IMR-90 (cell line): Measurements from ENCODE around the gene NABP1. TPM values are rescaled to one million over a fixed set of nuclear protein-coding genes. Genes with fewer than 3 reads are reported as not detected.
A peak's percentile ranks its signal among the peaks of the same experiment; 100 is the strongest.

Experiments
- ATAC-seq: fragments of 200-7000 bp; cut with Tn5 transposase; 2 replicates; pipeline ENCODE4 v1.9.1; 2020; ENCODE audit warnings: low read depth, mild to moderate bottlenecking, moderate library complexity
- BruUV-seq: library from RNA; stranded (reverse); fragments of 400-500 nt; replicated peaks from 2 replicates; lab custom pipeline; 2021; lab: Mats Ljungman, UMichigan
- CTCF ChIA-PET: fragments of 300-600 bp; formaldehyde crosslinking; extraction: SDS; loops from one replicate; lab custom pipeline; 2021; ENCODE audit warnings: antibody characterized with exemption; lab: Yijun Ruan, JAX
- POLR2A ChIA-PET: fragments of 300-600 bp; sonication (Branson Sonifier 250); formaldehyde crosslinking; loops from one replicate; lab custom pipeline; 2022; ENCODE audit warnings: antibody characterized with exemption; ENCODE audit not compliant: unreplicated experiment; lab: Charles Lee
- DNase-seq: peaks from one replicate; pipeline ENCODE4 v3.0.0; 2013
- H2AFZ ChIP-seq: replicated peaks from 2 replicates; pipeline ENCODE3; 2013; ENCODE audit warnings: low read length, mild to moderate bottlenecking; ENCODE audit not compliant: poor library complexity
- H2AK5ac ChIP-seq: 2 replicates; pipeline ENCODE4 v1.6.1; 2013; ENCODE audit warnings: low read depth, low read length, inconsistent platforms
- H2AK9ac ChIP-seq: replicated peaks from 2 replicates; pipeline ENCODE3; 2013; ENCODE audit warnings: mild to moderate bottlenecking, low read depth, low read length, moderate library complexity; ENCODE audit not compliant: poor library complexity
- H2BK120ac ChIP-seq: 2 replicates; pipeline ENCODE4 v1.6.1; 2013; ENCODE audit warnings: low read depth, low read length, inconsistent platforms
- H2BK15ac ChIP-seq: 3 replicates; pipeline ENCODE4 v1.6.1; 2013; ENCODE audit warnings: low read depth, low read length, inconsistent platforms
- H2BK20ac ChIP-seq: 2 replicates; pipeline ENCODE4 v1.6.1; 2013; ENCODE audit warnings: low read depth, mild to moderate bottlenecking, inconsistent platforms, low read length, moderate library complexity
- H2BK5ac ChIP-seq: 2 replicates; pipeline ENCODE4 v1.6.1; 2013; ENCODE audit warnings: mild to moderate bottlenecking, low read depth, low read length, inconsistent platforms; ENCODE audit not compliant: poor library complexity, severe bottlenecking
- H3K14ac ChIP-seq: replicated peaks from 2 replicates; pipeline ENCODE4 v1.6.1; 2013; ENCODE audit warnings: low read depth, low read length, inconsistent platforms
- H3K18ac ChIP-seq: 2 replicates; pipeline ENCODE4 v1.6.1; 2013; ENCODE audit warnings: low read depth, low read length, control low read depth
- H3K23ac ChIP-seq: 2 replicates; pipeline ENCODE4 v1.6.1; 2013; ENCODE audit warnings: low read depth, low read length, inconsistent platforms
- H3K27ac ChIP-seq: 2 replicates; pipeline ENCODE4 v1.5.1; 2013; ENCODE audit warnings: mild to moderate bottlenecking, control low read depth, low read length; ENCODE audit not compliant: insufficient read depth
- H3K27me3 ChIP-seq: 2 replicates; pipeline ENCODE4 v1.6.1; 2013; ENCODE audit warnings: low read length; ENCODE audit not compliant: control insufficient read depth, insufficient read depth
- H3K36me3 ChIP-seq: 2 replicates; pipeline ENCODE4 v1.6.1; 2013; ENCODE audit warnings: low read length, mixed read lengths; ENCODE audit not compliant: control insufficient read depth, insufficient read depth
- H3K4ac ChIP-seq: 2 replicates; pipeline ENCODE4 v1.6.1; 2013; ENCODE audit warnings: low read depth, low read length, inconsistent platforms
- H3K4me1 ChIP-seq: 2 replicates; pipeline ENCODE4 v1.6.1; 2013; ENCODE audit warnings: low read length, mixed read lengths; ENCODE audit not compliant: control insufficient read depth, insufficient read depth
- H3K4me2 ChIP-seq: 2 replicates; pipeline ENCODE4 v1.6.1; 2013; ENCODE audit warnings: low read depth, mild to moderate bottlenecking, control low read depth, low read length, moderate library complexity
- H3K4me3 ChIP-seq: 2 replicates; pipeline ENCODE4 v1.5.1; 2013; ENCODE audit warnings: low read depth, mild to moderate bottlenecking, control low read depth, low read length, moderate library complexity; ENCODE audit not compliant: insufficient read depth
- H3K56ac ChIP-seq: 2 replicates; pipeline ENCODE4 v1.6.1; 2013; ENCODE audit warnings: low read length, inconsistent platforms; ENCODE audit not compliant: insufficient read depth; ENCODE audit errors: extremely low read depth
- H3K79me1 ChIP-seq, 2 experiments: 2 replicates each; pipeline ENCODE4 v1.6.1; 2013; ENCODE audit warnings: low read length in 2 of 2, inconsistent platforms in 1 of 2, low read depth in 1 of 2
- H3K9ac ChIP-seq: 2 replicates; pipeline ENCODE4 v1.6.1; 2013; ENCODE audit warnings: low read depth, low read length, control low read depth
- H3K9me1 ChIP-seq: 2 replicates; pipeline ENCODE4 v1.6.1; 2013; ENCODE audit warnings: low read length, inconsistent platforms; ENCODE audit not compliant: insufficient read depth
- H3K9me3 ChIP-seq: 2 replicates; pipeline ENCODE4 v1.6.1; 2013; ENCODE audit warnings: low read length; ENCODE audit not compliant: control insufficient read depth, insufficient read depth
- H4K20me1 ChIP-seq: 2 replicates; pipeline ENCODE4 v1.6.1; 2013; ENCODE audit warnings: low read length, inconsistent platforms; ENCODE audit not compliant: insufficient read depth
- H4K5ac ChIP-seq: 2 replicates; pipeline ENCODE4 v1.6.1; 2013; ENCODE audit warnings: mild to moderate bottlenecking, low read depth, low read length, control low read depth
- H4K8ac ChIP-seq, 2 experiments: 2 replicates each; pipeline ENCODE4 v1.6.1; 2013; ENCODE audit warnings: low read depth in 2 of 2, low read length in 2 of 2, control low read depth in 1 of 2, inconsistent platforms in 1 of 2
- H4K91ac ChIP-seq: 2 replicates; pipeline ENCODE4 v1.6.1; 2013; ENCODE audit warnings: low read depth, low read length, inconsistent platforms; ENCODE audit not compliant: insufficient read depth
- BHLHE40 ChIP-seq: fragments of 150-350 bp; IDR thresholded peaks from 2 replicates; pipeline ENCODE4 v1.6.1; 2016; ENCODE audit warnings: mild to moderate bottlenecking, low read depth, low read length
- CHD1 ChIP-seq: IDR thresholded peaks from 2 replicates; pipeline ENCODE4 v1.6.1; 2012; ENCODE audit warnings: low read depth, low read length, improper control_type of control experiment
- FOS ChIP-seq: fragments of 150-350 bp; IDR thresholded peaks from 2 replicates; pipeline ENCODE4 v1.6.1; 2016; ENCODE audit warnings: low read depth, low read length
- MAFK ChIP-seq: IDR thresholded peaks from 2 replicates; pipeline ENCODE4 v1.6.1; 2012; ENCODE audit warnings: low read depth, low read length, improper control_type of control experiment
- MAZ ChIP-seq: IDR thresholded peaks from 2 replicates; pipeline ENCODE4 v1.6.1; 2012; ENCODE audit warnings: low read depth, mild to moderate bottlenecking, low read length, improper control_type of control experiment, moderate library complexity, borderline replicate concordance
- NFE2L2 ChIP-seq: fragments of 150-350 bp; IDR thresholded peaks from 2 replicates; pipeline ENCODE4 v1.6.1; 2016; ENCODE audit warnings: low read depth, mild to moderate bottlenecking, low read length
- POLR2A ChIP-seq: IDR thresholded peaks from 2 replicates; pipeline ENCODE4 v1.6.1; 2012; ENCODE audit warnings: mild to moderate bottlenecking, low read depth, low read length
- RAD21 ChIP-seq: IDR thresholded peaks from 2 replicates; pipeline ENCODE4 v1.6.1; 2012; ENCODE audit warnings: low read length, improper control_type of control experiment
- RCOR1 ChIP-seq: IDR thresholded peaks from 2 replicates; pipeline ENCODE4 v1.6.1; 2012; ENCODE audit warnings: mild to moderate bottlenecking, low read length, improper control_type of control experiment; ENCODE audit not compliant: insufficient replicate concordance
- RFX5 ChIP-seq: IDR thresholded peaks from 2 replicates; pipeline ENCODE4 v1.8.0; 2012; ENCODE audit warnings: low read depth, mild to moderate bottlenecking, low read length, moderate library complexity
- SMC3 ChIP-seq: fragments of 150-350 bp; IDR thresholded peaks from 2 replicates; pipeline ENCODE4 v1.6.1; 2016; ENCODE audit warnings: low read depth, mild to moderate bottlenecking, antibody characterized with exemption, low read length, moderate library complexity
- WGBS, 2 experiments: methylation state at CpG; one replicate each; pipeline versions ENCODE4 v1.1.5 to v1.1.7; 2013; ENCODE audit warnings: missing lambda C conversion rate in 2 of 2; ENCODE audit not compliant: insufficient read length in 1 of 2; ENCODE audit errors: extremely low coverage in 2 of 2; 5-methylcytosine and 5-hydroxymethylcytosine counted together
- dilution Hi-C: fragments of 300-500 bp; cut with HindIII; formaldehyde crosslinking; loops from one replicate; pipeline ENCODE4 v1.14.3; 2018; ENCODE audit warnings: low sequenced_read_pairs; ENCODE audit not compliant: unreplicated experiment
- in situ Hi-C: fragments of 300-500 bp; cut with MboI; formaldehyde crosslinking; loops from 3 replicates; pipeline ENCODE4 v1.14.3; 2019; ENCODE audit warnings: low sequenced_read_pairs, inconsistent platforms, mixed read lengths
- intact Hi-C: fragments of 100-400 bp; cut with micrococcal nuclease; formaldehyde crosslinking; loops from 2 replicates; pipeline ENCODE4 v1.10.0; 2022
- polyA plus RNA-seq, 3 experiments: library from polyadenylated mRNA; depleted of rRNA; stranded (reverse); fragments of >200 nt; gene quantifications; 2 replicates each; pipeline ENCODE4 v1.2.3, GENCODE V29; 2012; ENCODE audit warnings: low replicate concordance in 1 of 3
- total RNA-seq: library from RNA; depleted of rRNA; stranded (reverse); fragments of >200 nt; gene quantifications from 2 replicates; pipeline ENCODE4 v1.2.3, GENCODE V29; 2012
- TF ChIP-seq, protein P1 (sequence below): fragments of 150-350 bp; IDR thresholded peaks from 2 replicates; pipeline ENCODE4 v1.6.1; 2017; ENCODE audit warnings: mild to moderate bottlenecking, antibody characterized with exemption, low read length, low read depth
- TF ChIP-seq, protein P2 (sequence below): conservative IDR thresholded peaks from 2 replicates; pipeline ENCODE4 v1.5.1; 2012; ENCODE audit warnings: mild to moderate bottlenecking, low read depth, low read length, improper control_type of control experiment
- TF ChIP-seq, protein P3 (sequence below): fragments of 150-350 bp; IDR thresholded peaks from 2 replicates; pipeline ENCODE4 v1.6.1; 2016; ENCODE audit warnings: low read depth, mild to moderate bottlenecking, low read length, moderate library complexity, borderline replicate concordance

NABP1 gene
- total and polyA plus RNA-seq, 2 of the 4 experiments (the other 2 are of a cell fraction), result 57.7 to 73.3 TPM

DNA sequence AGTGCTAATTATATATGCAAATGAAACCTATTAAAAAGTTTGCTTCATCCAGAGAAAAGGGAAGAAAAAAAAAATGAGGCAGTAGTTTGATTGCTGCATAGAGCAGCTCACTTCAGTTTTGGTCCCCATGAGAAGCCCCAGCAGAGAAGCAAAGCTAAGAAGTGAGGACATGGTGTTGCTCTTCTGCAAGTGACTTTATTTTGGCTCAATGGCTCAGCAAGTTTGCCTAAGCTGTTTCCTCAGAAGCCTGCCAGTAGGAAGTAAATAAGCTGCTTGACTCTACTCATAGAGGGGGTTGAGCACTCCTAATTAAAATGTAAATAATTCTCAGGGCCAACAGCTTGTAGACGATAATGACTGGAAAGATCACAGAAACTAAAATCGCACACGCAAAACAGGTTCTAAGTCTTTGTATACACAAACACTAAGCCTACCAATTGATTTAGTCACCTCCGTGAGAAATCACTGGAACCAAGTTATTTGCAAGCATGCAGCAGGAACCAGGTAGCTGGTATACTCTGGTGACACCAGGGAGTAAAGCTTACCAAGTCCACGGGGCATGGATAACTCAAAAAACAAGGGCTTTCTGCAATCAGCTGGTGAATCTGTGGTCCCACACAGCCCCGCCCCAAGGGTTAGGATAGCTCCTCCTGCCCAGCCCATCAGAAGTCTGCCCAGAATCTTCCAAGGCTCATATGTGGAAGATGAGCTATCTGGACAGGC lies 39.7 kb upstream of the NABP1 start:
- Histone ChIP-seq H3K9ac (peak overlapping the region; percentile 44; the same call in 1 of the 2 replicates), H2BK20ac (peak overlapping the region; percentile 99), H3K4me3 (no peak overlapping the region), H2BK15ac (peak overlapping the region; percentile 82), H3K4me1 (peaks cover 20% of the 10 kb centered on the region), H3K27me3 (no peaks in the 10 kb centered on the region), H4K5ac (peak overlapping the region; percentile 89), H3K9me1 (0 out of 2 replicates have a peak, but pooled peaks cover 6% of the 10 kb centered on the region), H2AK9ac (peak overlapping the region; percentile 43), H3K4me2 (peak overlapping the region; percentile 30), H3K4ac (peak overlapping the region; percentile 82), H4K8ac (peak overlapping the region; percentile 42 to 54), H2BK120ac (peak overlapping the region; percentile 99), H3K18ac (peak overlapping the region; percentile 94), H3K27ac (peak overlapping the region; percentile 86), H3K23ac (peak overlapping the region; percentile 47), H4K20me1 (no peaks in the 10 kb centered on the region), H2BK5ac (peak overlapping the region; percentile 98), H3K79me1 (peaks cover 2 to 7% of the 10 kb centered on the region in 2 experiments; a peak in 2 of 4 replicates), H3K9me3 (no peaks in the 10 kb centered on the region), H2AFZ (peak overlapping the region; percentile 76), H3K56ac (peak overlapping the region; percentile 74; the same call in 1 of the 2 replicates), H3K14ac (peak overlapping the region; percentile 32), H2AK5ac (peak overlapping the region; percentile 57; the same call in 1 of the 2 replicates), H4K91ac (peak overlapping the region; percentile 67), H3K36me3 (no peaks in the 10 kb centered on the region)
- intact Hi-C loops, result no loop called here
- dilution Hi-C loops, result no loop called here
- no TSS peak for BruUV-seq
- ATAC-seq, result peak; percentile 28
- DNase-seq, result no peak
- no CpG with 5 or more reads among the region's 6 CpGs for WGBS, 2 experiments
- in situ Hi-C loops, result no loop called here
- POLR2A ChIA-PET, result interaction anchor here (0.6 to 3.7 kb wide), 10 partner anchors 12 to 1855 kb away, joined by 3 to 57 read pairs (median 4); partner anchors contain the start of gene NABP1
- CTCF ChIA-PET, result interaction anchor here (0.7 to 1.7 kb wide), 7 partner anchors 10 to 72 kb away, joined by 3 to 5 read pairs (median 3); no protein-coding TSS in a partner anchor
- TF ChIP-seq RCOR1, result no peak
- no peak for TF ChIP-seq SMC3
- TF ChIP-seq, protein P1, sequence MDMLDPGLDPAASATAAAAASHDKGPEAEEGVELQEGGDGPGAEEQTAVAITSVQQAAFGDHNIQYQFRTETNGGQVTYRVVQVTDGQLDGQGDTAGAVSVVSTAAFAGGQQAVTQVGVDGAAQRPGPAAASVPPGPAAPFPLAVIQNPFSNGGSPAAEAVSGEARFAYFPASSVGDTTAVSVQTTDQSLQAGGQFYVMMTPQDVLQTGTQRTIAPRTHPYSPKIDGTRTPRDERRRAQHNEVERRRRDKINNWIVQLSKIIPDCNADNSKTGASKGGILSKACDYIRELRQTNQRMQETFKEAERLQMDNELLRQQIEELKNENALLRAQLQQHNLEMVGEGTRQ, result no peak
- TF ChIP-seq BHLHE40, result no peak
- TF ChIP-seq RAD21, result no peak
- TF ChIP-seq, protein P2, sequence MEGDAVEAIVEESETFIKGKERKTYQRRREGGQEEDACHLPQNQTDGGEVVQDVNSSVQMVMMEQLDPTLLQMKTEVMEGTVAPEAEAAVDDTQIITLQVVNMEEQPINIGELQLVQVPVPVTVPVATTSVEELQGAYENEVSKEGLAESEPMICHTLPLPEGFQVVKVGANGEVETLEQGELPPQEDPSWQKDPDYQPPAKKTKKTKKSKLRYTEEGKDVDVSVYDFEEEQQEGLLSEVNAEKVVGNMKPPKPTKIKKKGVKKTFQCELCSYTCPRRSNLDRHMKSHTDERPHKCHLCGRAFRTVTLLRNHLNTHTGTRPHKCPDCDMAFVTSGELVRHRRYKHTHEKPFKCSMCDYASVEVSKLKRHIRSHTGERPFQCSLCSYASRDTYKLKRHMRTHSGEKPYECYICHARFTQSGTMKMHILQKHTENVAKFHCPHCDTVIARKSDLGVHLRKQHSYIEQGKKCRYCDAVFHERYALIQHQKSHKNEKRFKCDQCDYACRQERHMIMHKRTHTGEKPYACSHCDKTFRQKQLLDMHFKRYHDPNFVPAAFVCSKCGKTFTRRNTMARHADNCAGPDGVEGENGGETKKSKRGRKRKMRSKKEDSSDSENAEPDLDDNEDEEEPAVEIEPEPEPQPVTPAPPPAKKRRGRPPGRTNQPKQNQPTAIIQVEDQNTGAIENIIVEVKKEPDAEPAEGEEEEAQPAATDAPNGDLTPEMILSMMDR, result no peak
- no peak for TF ChIP-seq FOS
- no peak for TF ChIP-seq MAZ
- no peak for TF ChIP-seq RFX5
- TF ChIP-seq, protein P3, sequence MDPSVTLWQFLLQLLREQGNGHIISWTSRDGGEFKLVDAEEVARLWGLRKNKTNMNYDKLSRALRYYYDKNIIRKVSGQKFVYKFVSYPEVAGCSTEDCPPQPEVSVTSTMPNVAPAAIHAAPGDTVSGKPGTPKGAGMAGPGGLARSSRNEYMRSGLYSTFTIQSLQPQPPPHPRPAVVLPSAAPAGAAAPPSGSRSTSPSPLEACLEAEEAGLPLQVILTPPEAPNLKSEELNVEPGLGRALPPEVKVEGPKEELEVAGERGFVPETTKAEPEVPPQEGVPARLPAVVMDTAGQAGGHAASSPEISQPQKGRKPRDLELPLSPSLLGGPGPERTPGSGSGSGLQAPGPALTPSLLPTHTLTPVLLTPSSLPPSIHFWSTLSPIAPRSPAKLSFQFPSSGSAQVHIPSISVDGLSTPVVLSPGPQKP, result no peak
- no peak for TF ChIP-seq MAFK
- TF ChIP-seq CHD1, result no peak
- no peak for TF ChIP-seq NFE2L2
- no peak for TF ChIP-seq POLR2A
